Endothelial cell (in vitro differentiated cells): ENCODE measurements around the gene ZNF543. TPM values are rescaled to one million over a fixed set of nuclear protein-coding genes. Genes with fewer than 3 reads are reported as not detected.
"Not testable (repeated sequence)": the region's sequence is repeated elsewhere in the genome, so short reads cannot be mapped to it uniquely, and the experiment has no call there.

Experiments used
- DNase-seq: peaks from one replicate; pipeline ENCODE4 v3.0.0; 2021; ENCODE audit warnings: low spot score
- H3K27ac Mint-ChIP-seq: one replicate; pipeline ENCODE4 v1.8.0; 2021; ENCODE audit warnings: mixed read lengths, inconsistent platforms; ENCODE audit not compliant: unreplicated experiment
- H3K27me3 Mint-ChIP-seq: one replicate; pipeline ENCODE4 v1.8.0; 2021; ENCODE audit warnings: mild to moderate bottlenecking, moderate library complexity, mixed read lengths, inconsistent platforms; ENCODE audit not compliant: unreplicated experiment
- H3K36me3 Mint-ChIP-seq: one replicate; pipeline ENCODE4 v1.8.0; 2021; ENCODE audit warnings: mild to moderate bottlenecking, low read depth, mixed read lengths, inconsistent platforms; ENCODE audit not compliant: unreplicated experiment
- H3K4me1 Mint-ChIP-seq: one replicate; pipeline ENCODE4 v1.8.0; 2021; ENCODE audit warnings: mild to moderate bottlenecking, mixed read lengths, inconsistent platforms; ENCODE audit not compliant: unreplicated experiment
- H3K4me3 Mint-ChIP-seq: one replicate; pipeline ENCODE4 v1.8.0; 2021; ENCODE audit warnings: mild to moderate bottlenecking, mixed read lengths, inconsistent platforms; ENCODE audit not compliant: unreplicated experiment
- H3K9me3 Mint-ChIP-seq: one replicate; pipeline ENCODE4 v1.8.0; 2021; ENCODE audit warnings: mixed read lengths, inconsistent platforms; ENCODE audit not compliant: unreplicated experiment
- total RNA-seq: library from RNA; stranded (reverse); fragmentation: NEBNext Ultra II Directional; extraction: Animal tissue kit (Norgen Biotek cat#: 25700); gene quantifications from one replicate; pipeline ENCODE4 v1.2.1, GENCODE V29; 2021; ENCODE audit not compliant: unreplicated experiment
- TF ChIP-seq, protein P1 (sequence below): fragments of 200-600 bp; sonication (generic); IDR thresholded peaks from one replicate; pipeline ENCODE4 v1.5.0; 2021; ENCODE audit warnings: antibody characterized with exemption; ENCODE audit not compliant: unreplicated experiment

Gene ZNF543
- total RNA-seq, 1 donor from 2014 or later, result 13.7 TPM

DNA sequence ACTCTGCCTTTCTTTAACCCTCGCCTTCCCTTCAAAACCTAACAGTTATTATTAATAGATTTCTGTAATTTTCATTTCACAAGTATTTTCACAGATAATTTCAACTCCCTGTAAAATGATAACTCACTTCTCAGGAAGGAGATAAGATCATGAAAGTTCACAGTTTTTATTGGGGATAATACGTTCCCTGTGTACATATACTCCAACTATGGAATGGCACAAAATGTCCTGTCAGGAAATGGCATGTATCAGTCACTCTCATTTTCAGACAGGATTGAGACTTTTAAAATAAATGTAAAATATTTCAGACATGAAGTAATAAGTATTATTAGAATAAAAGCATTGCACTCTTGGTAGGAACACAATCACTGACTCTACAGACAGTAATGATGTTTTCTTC lies 42.1 kb downstream of the ZNF543 start:
- peak overlapping the region; percentile 97 for H3K4me3 Mint-ChIP-seq
- no peak for DNase-seq
- H3K9me3 Mint-ChIP-seq, result no peaks in the 10 kb centered on the region
- TF ChIP-seq, protein P1, sequence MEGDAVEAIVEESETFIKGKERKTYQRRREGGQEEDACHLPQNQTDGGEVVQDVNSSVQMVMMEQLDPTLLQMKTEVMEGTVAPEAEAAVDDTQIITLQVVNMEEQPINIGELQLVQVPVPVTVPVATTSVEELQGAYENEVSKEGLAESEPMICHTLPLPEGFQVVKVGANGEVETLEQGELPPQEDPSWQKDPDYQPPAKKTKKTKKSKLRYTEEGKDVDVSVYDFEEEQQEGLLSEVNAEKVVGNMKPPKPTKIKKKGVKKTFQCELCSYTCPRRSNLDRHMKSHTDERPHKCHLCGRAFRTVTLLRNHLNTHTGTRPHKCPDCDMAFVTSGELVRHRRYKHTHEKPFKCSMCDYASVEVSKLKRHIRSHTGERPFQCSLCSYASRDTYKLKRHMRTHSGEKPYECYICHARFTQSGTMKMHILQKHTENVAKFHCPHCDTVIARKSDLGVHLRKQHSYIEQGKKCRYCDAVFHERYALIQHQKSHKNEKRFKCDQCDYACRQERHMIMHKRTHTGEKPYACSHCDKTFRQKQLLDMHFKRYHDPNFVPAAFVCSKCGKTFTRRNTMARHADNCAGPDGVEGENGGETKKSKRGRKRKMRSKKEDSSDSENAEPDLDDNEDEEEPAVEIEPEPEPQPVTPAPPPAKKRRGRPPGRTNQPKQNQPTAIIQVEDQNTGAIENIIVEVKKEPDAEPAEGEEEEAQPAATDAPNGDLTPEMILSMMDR, result no peak
- H3K27ac Mint-ChIP-seq, result peak overlapping the region; percentile 96
- peaks cover 7% of the 10 kb centered on the region for H3K27me3 Mint-ChIP-seq
- H3K36me3 Mint-ChIP-seq, result peaks cover 20% of the 10 kb centered on the region
- H3K4me1 Mint-ChIP-seq, result peaks cover 11% of the 10 kb centered on the region

- Mint-ChIP-seq H3K4me1 (peaks cover 11% of the 10 kb centered on the region), H3K9me3 (no peaks in the 10 kb centered on the region), H3K27me3 (peaks cover 7% of the 10 kb centered on the region), H3K27ac (peak within 1 kb of the TSS; percentile 96), H3K4me3 (peak within 1 kb of the TSS; percentile 97), H3K36me3 (peaks cover 20% of the 10 kb centered on the region)
- peak; percentile 98 for DNase-seq
- TF ChIP-seq, protein P1, result no peak
Observed at GRCh38 chr19:57362997-57363687, 42.9 kb downstream of the ZNF543 start, which contains the start of the genes TRAPPC2B and ZNF547. TSS of gene TRAPPC2B (plus strand) at chr19:57363551. CDS start at chr19:57364834, 1,283 bp downstream. TSS of gene ZNF547 (plus strand) at chr19:57363551. CDS start at chr19:57368556, 5,005 bp downstream.

DNA sequence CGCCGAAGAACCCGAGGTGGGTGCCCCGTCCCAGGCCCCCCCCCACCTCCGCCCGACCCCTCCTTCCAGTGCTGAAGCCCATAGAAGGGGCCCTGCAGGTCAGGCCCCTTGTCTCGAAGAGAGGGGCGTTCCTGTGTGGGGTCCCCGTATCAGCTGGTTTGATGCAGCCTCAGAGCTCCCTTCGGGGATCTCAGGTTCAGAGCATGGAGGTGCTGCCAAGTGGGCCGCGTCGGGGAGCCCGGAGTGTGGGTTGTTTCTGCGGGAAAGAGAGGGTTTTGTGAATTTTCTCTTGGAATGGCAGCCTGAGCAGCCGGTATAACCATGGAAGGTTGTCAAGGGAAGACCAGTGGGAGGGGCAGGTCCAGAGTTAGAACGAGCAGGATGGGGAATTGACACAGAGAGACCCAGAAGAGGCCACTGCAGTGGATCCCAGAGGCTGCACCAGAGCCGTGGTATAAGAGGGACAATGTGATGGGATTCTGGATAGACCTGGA lies 43.5 kb downstream of the ZNF543 start:
- peak; percentile 17 for DNase-seq
- TF ChIP-seq, protein P1, result no peak
- H3K36me3 Mint-ChIP-seq, result peaks cover 17% of the 10 kb centered on the region
- peak overlapping the region; percentile 97 for H3K4me3 Mint-ChIP-seq
- H3K27me3 Mint-ChIP-seq, result peaks cover 7% of the 10 kb centered on the region
- peak overlapping the region; percentile 95 for H3K27ac Mint-ChIP-seq
- H3K9me3 Mint-ChIP-seq, result no peaks in the 10 kb centered on the region
- peaks cover 11% of the 10 kb centered on the region for H3K4me1 Mint-ChIP-seq

DNA sequence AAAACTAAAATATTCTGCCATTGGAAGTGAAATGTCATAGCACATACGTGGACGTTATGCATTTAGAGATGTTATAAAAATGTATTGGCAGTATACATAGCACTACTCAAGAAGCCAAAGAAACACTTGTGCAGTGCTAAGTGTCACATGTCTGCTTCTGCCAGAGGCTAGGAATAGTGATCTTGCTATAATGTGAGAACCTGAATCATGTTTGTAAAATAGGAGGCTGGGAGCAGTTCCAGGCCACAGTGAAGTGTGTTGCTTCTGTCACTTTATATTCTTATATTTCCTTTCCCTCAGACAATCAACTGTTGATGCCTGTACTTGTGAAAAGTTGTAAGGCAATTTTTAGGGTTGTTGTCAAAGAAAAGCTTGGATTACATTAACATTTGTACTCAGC lies 46.5 kb downstream of the ZNF543 start:
- Mint-ChIP-seq H3K27me3 (peaks cover 7% of the 10 kb centered on the region), H3K36me3 (peaks cover 37% of the 10 kb centered on the region), H3K9me3 (no peaks in the 10 kb centered on the region), H3K27ac (no peak overlapping the region), H3K4me1 (peaks cover 13% of the 10 kb centered on the region), H3K4me3 (no peak overlapping the region)
- TF ChIP-seq, protein P1, result no peak
- DNase-seq, result no peak

DNA sequence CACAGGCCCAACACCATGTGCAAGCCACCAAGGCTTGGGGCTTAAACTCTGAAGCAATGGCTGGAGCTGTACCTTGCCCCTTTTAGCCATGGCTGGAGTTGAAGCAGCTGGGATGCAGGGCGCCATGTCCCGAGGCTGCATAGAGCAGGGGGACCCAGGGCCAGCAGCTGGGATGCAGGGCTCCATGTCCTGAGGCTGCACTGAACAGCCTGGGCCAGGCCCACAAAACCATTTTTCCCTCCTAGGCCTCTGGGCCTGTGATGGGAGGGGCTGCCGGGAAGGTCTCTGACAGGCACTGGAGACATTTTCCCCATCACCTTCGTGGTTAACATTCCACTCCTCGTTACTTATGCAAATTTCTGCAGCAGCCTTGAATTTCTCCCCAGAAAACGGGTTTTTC lies 53.9 kb downstream of the ZNF543 start:
- TF ChIP-seq, protein P1, result no peak
- Mint-ChIP-seq H3K4me1 (peaks cover 4% of the 10 kb centered on the region), H3K9me3 (peaks cover 11% of the 10 kb centered on the region), H3K27me3 (peaks cover 8% of the 10 kb centered on the region), H3K36me3 (peaks cover 94% of the 10 kb centered on the region), H3K27ac (no peak overlapping the region), H3K4me3 (peak overlapping the region; percentile 86)
- DNase-seq, result no peak

DNA sequence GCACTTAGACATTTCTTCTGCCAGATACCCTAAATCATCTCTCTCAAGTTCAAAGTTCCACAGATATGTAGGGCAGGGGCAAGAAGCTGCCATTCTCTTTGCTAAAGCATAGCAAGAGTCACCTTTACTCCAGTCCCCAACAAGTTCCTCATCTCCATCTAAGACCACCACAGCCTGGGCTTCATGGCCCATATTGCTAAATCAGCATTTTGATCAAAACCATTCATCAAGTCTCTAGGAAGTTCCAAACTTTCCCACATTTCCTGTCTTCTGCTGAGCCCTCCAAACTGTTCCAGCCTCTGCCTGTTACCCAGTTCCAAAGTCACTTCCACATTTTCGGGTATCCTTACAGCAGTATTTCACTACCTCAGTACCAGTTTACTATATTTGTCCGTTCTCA lies 54.4 kb downstream of the ZNF543 start:
- not testable (repeated sequence) for H3K4me1 Mint-ChIP-seq, H3K27ac Mint-ChIP-seq, DNase-seq, H3K27me3 Mint-ChIP-seq
- H3K4me3 Mint-ChIP-seq, result peak overlapping the region; percentile 74
- peaks cover 96% of the 10 kb centered on the region for H3K36me3 Mint-ChIP-seq
- peaks cover 11% of the 10 kb centered on the region for H3K9me3 Mint-ChIP-seq
